ENCODE results near the gene TMCC3. TPM values are rescaled to one million over a fixed set of nuclear protein-coding genes. Genes with fewer than 3 reads are reported as not detected.

TMCC3 gene
- total and polyA plus RNA-seq, 9 of the 15 experiments (the other 6 are each of a cell fraction or from before 2014, with no cell fraction given), result not detected

DNA sequence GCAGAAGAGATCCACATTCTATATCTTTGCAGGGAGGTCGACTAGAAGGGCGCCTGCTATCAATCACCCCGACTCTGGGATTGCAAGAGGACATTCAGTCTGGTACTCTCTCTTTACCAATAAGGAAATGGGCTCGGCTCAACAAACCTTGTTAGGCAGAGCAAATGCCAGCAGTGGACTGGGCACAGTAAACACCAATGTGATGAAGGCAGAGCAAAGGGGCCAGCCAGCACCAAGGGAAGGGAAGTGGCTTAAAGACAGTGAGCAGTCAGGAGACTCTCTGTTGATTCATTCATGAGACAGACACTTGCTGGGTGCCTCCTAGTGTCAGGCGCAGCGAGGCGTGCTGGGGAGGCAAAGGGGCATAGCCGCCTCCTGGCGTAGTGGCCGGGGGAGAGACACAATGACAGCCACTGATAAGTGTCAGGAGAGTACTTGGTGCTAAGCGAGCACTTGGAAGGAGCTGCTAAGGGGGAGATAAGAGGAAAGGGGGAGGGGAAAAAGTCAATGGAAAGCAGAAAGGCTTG, 34.1 kb downstream of the TMCC3 start (continued):
- TF ChIP-seq ZFP1 (CRISPR knock-in tag; IDR thresholded peaks at IDR 0.05) (no peak), HNRNPUL1 (IDR thresholded peaks at IDR 0.05; ENCODE audit: low read length) (no peak), RBM14 (IDR thresholded peaks at IDR 0.05; ENCODE audit: borderline replicate concordance, insufficient read depth, low read depth, low read length) (no peak), POLR2G (IDR thresholded peaks at IDR 0.05; ENCODE audit: low read depth, low read length) (no peak), ZFP36 (IDR thresholded peaks at IDR 0.05; ENCODE audit: low read depth, low read length, partially characterized antibody) (peak; percentile 93), PHF21A (IDR thresholded peaks at IDR 0.05; ENCODE audit: borderline replicate concordance, low read depth) (no peak), SRF (CRISPR knock-in tag; IDR thresholded peaks at IDR 0.05) (no peak), ILK (tag; IDR thresholded peaks at IDR 0.05; ENCODE audit: borderline replicate concordance, low read depth) (no peak), ZBTB17 (CRISPR knock-in tag; IDR thresholded peaks at IDR 0.05) (no peak), ELF2 (CRISPR knock-in tag; IDR thresholded peaks at IDR 0.05) (no peak), ELF4 (CRISPR knock-in tag; IDR thresholded peaks at IDR 0.05) (no peak), ZFX (CRISPR knock-in tag; IDR thresholded peaks at IDR 0.05) (no peak), EP300 (IDR thresholded peaks at IDR 0.05; ENCODE audit: low read length) (peak; percentile 51; the same call in 1 of the 2 replicates), CC2D1A (IDR thresholded peaks at IDR 0.05) (peak; percentile 68; the same call in 1 of the 2 replicates), U2AF2 (optimal IDR thresholded peaks at IDR 0.05; ENCODE audit: low read depth, low read length) (no peak), CCAR2 (IDR thresholded peaks at IDR 0.05; ENCODE audit: low read depth, low read length) (no peak), ZNF121 (CRISPR knock-in tag; conservative IDR thresholded peaks at IDR 0.05) (no peak), ZNF785 (CRISPR knock-in tag; IDR thresholded peaks at IDR 0.05) (no peak)
- TF ChIP-seq, protein P1, sequence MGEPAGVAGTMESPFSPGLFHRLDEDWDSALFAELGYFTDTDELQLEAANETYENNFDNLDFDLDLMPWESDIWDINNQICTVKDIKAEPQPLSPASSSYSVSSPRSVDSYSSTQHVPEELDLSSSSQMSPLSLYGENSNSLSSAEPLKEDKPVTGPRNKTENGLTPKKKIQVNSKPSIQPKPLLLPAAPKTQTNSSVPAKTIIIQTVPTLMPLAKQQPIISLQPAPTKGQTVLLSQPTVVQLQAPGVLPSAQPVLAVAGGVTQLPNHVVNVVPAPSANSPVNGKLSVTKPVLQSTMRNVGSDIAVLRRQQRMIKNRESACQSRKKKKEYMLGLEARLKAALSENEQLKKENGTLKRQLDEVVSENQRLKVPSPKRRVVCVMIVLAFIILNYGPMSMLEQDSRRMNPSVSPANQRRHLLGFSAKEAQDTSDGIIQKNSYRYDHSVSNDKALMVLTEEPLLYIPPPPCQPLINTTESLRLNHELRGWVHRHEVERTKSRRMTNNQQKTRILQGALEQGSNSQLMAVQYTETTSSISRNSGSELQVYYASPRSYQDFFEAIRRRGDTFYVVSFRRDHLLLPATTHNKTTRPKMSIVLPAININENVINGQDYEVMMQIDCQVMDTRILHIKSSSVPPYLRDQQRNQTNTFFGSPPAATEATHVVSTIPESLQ (CRISPR knock-in tag; IDR thresholded peaks at IDR 0.05), result no peak
- TF ChIP-seq, protein P2, sequence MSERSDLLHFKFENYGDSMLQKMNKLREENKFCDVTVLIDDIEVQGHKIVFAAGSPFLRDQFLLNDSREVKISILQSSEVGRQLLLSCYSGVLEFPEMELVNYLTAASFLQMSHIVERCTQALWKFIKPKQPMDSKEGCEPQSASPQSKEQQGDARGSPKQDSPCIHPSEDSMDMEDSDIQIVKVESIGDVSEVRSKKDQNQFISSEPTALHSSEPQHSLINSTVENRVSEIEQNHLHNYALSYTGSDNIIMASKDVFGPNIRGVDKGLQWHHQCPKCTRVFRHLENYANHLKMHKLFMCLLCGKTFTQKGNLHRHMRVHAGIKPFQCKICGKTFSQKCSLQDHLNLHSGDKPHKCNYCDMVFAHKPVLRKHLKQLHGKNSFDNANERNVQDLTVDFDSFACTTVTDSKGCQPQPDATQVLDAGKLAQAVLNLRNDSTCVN (CRISPR knock-in tag; IDR thresholded peaks at IDR 0.05), result no peak
- TF ChIP-seq, protein P3, sequence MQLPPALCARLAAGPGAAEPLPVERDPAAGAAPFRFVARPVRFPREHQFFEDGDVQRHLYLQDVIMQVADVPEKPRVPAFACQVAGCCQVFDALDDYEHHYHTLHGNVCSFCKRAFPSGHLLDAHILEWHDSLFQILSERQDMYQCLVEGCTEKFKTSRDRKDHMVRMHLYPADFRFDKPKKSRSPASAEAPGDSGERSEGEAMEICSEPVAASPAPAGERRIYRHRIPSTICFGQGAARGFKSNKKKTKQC (CRISPR knock-in tag; IDR thresholded peaks at IDR 0.05), result no peak
- TF ChIP-seq, protein P4, sequence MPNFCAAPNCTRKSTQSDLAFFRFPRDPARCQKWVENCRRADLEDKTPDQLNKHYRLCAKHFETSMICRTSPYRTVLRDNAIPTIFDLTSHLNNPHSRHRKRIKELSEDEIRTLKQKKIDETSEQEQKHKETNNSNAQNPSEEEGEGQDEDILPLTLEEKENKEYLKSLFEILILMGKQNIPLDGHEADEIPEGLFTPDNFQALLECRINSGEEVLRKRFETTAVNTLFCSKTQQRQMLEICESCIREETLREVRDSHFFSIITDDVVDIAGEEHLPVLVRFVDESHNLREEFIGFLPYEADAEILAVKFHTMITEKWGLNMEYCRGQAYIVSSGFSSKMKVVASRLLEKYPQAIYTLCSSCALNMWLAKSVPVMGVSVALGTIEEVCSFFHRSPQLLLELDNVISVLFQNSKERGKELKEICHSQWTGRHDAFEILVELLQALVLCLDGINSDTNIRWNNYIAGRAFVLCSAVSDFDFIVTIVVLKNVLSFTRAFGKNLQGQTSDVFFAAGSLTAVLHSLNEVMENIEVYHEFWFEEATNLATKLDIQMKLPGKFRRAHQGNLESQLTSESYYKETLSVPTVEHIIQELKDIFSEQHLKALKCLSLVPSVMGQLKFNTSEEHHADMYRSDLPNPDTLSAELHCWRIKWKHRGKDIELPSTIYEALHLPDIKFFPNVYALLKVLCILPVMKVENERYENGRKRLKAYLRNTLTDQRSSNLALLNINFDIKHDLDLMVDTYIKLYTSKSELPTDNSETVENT (CRISPR knock-in tag; IDR thresholded peaks at IDR 0.05), result no peak
- TF ChIP-seq, protein P5, sequence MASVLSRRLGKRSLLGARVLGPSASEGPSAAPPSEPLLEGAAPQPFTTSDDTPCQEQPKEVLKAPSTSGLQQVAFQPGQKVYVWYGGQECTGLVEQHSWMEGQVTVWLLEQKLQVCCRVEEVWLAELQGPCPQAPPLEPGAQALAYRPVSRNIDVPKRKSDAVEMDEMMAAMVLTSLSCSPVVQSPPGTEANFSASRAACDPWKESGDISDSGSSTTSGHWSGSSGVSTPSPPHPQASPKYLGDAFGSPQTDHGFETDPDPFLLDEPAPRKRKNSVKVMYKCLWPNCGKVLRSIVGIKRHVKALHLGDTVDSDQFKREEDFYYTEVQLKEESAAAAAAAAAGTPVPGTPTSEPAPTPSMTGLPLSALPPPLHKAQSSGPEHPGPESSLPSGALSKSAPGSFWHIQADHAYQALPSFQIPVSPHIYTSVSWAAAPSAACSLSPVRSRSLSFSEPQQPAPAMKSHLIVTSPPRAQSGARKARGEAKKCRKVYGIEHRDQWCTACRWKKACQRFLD (CRISPR knock-in tag; IDR thresholded peaks at IDR 0.05), result no peak

All from K562 (cell line).